Gastrocnemius medialis (tissue), 4 donors: ENCODE measurements around the gene METTL26. TPM values are rescaled to one million over a fixed set of nuclear protein-coding genes. Genes with fewer than 3 reads are reported as not detected.

Experiments
- ATAC-seq, 2 donors: fragments of 150-250 bp; one replicate each; pipeline ENCODE4 v1.9.1; 2016
- DNase-seq, 2 donors: peaks; one replicate each; pipeline ENCODE4 v3.0.0-alpha.2; 2019
- H3K27ac ChIP-seq, 4 donors: fragments of 200-600 bp; sonication (generic); 1 replicate in 1 of 4; 2 replicates in 3 of 4; pipeline ENCODE4 v1.5.1; 2016 to 2018; ENCODE audit warnings: mild to moderate bottlenecking in 2 of 4, moderate library complexity in 1 of 4
- H3K27me3 ChIP-seq, 3 donors: fragments of 200-600 bp; sonication (generic) in 2 of 3; 1 replicate in 1 of 3; 2 replicates in 2 of 3; pipeline versions ENCODE4 v1.5.1 to v1.6.0; 2016 to 2019; ENCODE audit warnings: mild to moderate bottlenecking in 1 of 3, moderate library complexity in 1 of 3
- H3K36me3 ChIP-seq, 2 donors: fragments of 200-600 bp; sonication (generic) in 1 of 2; one replicate each; pipeline ENCODE4 v1.5.1; 2017 to 2018
- H3K4me1 ChIP-seq, 2 donors: fragments of 200-600 bp; sonication (generic) in 1 of 2; one replicate each; pipeline ENCODE4 v1.5.1; 2016 to 2017; ENCODE audit warnings: mild to moderate bottlenecking in 2 of 2
- H3K4me3 ChIP-seq, 4 donors: fragments of 200-600 bp; sonication (generic) in 3 of 4; 1 replicate in 1 of 4; 2 replicates in 3 of 4; pipeline ENCODE4 v1.5.1; 2016 to 2019; ENCODE audit warnings: mild to moderate bottlenecking in 2 of 4
- H3K9me3 ChIP-seq, 3 donors: fragments of 200-600 bp; sonication (generic) in 2 of 3; 1 replicate in 1 of 3; 2 replicates in 2 of 3; pipeline ENCODE4 v1.5.1; 2016 to 2019
- POLR2A ChIP-seq, 2 donors: fragments of 450-650 bp; IDR thresholded peaks; one replicate each; pipeline ENCODE4 v1.6.1; 2017; ENCODE audit warnings: antibody characterized with exemption in 2 of 2, mild to moderate bottlenecking in 2 of 2, moderate library complexity in 2 of 2
- in situ Hi-C, 4 donors: fragments of 200-750 bp; cut with MboI; loops; one replicate each; pipeline versions ENCODE4 v1.15.0 to v1.8.0; 2017; ENCODE audit warnings: low sequenced_read_pairs in 4 of 4
- intact Hi-C: fragments of 100-400 bp; cut with DNase I; formaldehyde crosslinking; loops from one replicate; pipeline ENCODE4 v1.15.1; 2023; ENCODE audit warnings: low total_unique reads
- total RNA-seq, 4 donors: library from RNA; depleted of rRNA; stranded (reverse); fragments of >200 nt; gene quantifications; one replicate each; pipeline versions ENCODE4 v1.1.0 to v1.2.3, GENCODE V29; 2016
- TF ChIP-seq, protein P1 (sequence below), 5 experiments: fragments of 450-650 bp in 3 of 5; fragments of 200-600 bp in 2 of 5; sonication (generic) in 2 of 5; IDR thresholded peaks in 4 of 5; conservative IDR thresholded peaks in 1 of 5; 1 replicate in 4 of 5; 2 replicates in 1 of 5; pipeline ENCODE4 v1.5.1; 2016 to 2019; ENCODE audit warnings: antibody characterized with exemption in 5 of 5, mild to moderate bottlenecking in 3 of 5, moderate library complexity in 3 of 5

Gene METTL26
- total RNA-seq, 4 donors from 2014 or later, result 114 to 212 (median 141) TPM

DNA sequence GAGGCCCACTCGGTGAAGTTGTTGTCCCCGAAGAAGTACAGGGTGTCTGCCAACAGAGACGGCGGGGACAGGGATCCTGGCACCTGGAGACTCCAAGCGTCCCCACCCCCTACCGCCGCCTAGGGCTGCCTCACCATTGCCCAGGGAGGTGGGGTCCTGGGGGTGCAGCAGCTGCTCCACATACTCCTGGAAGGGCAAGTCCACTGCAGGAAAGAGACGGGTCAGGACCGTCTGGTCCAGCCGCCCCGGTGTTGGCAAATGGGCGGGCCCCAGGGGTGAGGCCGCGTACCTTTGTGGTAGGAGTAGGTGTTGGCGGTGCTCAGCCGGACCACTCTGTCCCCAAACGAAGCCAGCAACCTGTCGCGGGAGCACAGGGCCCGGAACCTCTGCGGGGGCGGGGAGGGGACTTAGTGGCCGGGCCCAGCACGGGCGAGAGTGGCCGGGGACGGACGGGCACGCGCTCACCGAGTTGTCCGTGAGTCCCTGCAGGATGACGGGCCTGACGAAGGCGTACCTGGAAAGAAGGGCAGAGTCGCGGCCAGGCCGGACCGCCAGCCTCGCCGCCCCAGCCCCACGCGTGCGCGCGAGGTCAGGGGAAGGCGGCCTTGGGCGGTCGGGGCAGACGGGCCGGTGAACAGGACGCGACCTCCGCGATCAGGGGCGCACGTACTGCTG lies 47.4 kb upstream of the METTL26 start:
- H3K4me3 ChIP-seq, result peak overlapping the region; percentile 84 to 87 (median 86)
- H3K36me3 ChIP-seq, result peaks cover 0 to 33% of the 10 kb centered on the region in 2 donors
- no peaks in the 10 kb centered on the region for H3K9me3 ChIP-seq
- in situ Hi-C loops, result no loop called here
- peak overlapping the region; percentile 73 to 87 (median 83) for H3K27ac ChIP-seq
- peak in 1 of 2 donors; percentile 25 for DNase-seq
- intact Hi-C loops, result loop anchor here (10.0 kb wide), 1 partner anchor 621 kb away; the partner anchor contains the start of gene UBE2I
- no peak for TF ChIP-seq POLR2A (IDR thresholded peaks at IDR 0.05)
- TF ChIP-seq, protein P1, sequence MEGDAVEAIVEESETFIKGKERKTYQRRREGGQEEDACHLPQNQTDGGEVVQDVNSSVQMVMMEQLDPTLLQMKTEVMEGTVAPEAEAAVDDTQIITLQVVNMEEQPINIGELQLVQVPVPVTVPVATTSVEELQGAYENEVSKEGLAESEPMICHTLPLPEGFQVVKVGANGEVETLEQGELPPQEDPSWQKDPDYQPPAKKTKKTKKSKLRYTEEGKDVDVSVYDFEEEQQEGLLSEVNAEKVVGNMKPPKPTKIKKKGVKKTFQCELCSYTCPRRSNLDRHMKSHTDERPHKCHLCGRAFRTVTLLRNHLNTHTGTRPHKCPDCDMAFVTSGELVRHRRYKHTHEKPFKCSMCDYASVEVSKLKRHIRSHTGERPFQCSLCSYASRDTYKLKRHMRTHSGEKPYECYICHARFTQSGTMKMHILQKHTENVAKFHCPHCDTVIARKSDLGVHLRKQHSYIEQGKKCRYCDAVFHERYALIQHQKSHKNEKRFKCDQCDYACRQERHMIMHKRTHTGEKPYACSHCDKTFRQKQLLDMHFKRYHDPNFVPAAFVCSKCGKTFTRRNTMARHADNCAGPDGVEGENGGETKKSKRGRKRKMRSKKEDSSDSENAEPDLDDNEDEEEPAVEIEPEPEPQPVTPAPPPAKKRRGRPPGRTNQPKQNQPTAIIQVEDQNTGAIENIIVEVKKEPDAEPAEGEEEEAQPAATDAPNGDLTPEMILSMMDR (IDR thresholded peaks at IDR 0.05 in 4 of 5, conservative IDR thresholded peaks at IDR 0.05 in 1 of 5), result no peak
- ATAC-seq, result no peak
- H3K27me3 ChIP-seq, result no peaks in the 10 kb centered on the region
- H3K4me1 ChIP-seq, result peaks cover 28 to 54% of the 10 kb centered on the region in 2 donors

- TF ChIP-seq, protein P1 (IDR thresholded peaks at IDR 0.05 in 4 of 5, conservative IDR thresholded peaks at IDR 0.05 in 1 of 5), result no peak
- no peak for TF ChIP-seq POLR2A (IDR thresholded peaks at IDR 0.05)
- Histone ChIP-seq H3K27ac (peak overlapping the region in 2 of 4 donors; percentile 73 to 100), H3K4me1 (peaks cover 27 to 49% of the 10 kb centered on the region in 2 donors), H3K9me3 (no peaks in the 10 kb centered on the region), H3K27me3 (no peaks in the 10 kb centered on the region), H3K4me3 (peak overlapping the region in 1 of 4 donors; percentile 86), H3K36me3 (peaks cover 0 to 33% of the 10 kb centered on the region in 2 donors)
- DNase-seq (peak in 1 of 2 donors; percentile 27), ATAC-seq (no peak)
- intact Hi-C loops, result loop anchor here (10.0 kb wide), 1 partner anchor 622 kb away; the partner anchor contains the start of gene UBE2I
- in situ Hi-C loops, result no loop called here
Measured at GRCh38 chr16:682493-683395, 46.6 kb upstream of the METTL26 start.

DNA sequence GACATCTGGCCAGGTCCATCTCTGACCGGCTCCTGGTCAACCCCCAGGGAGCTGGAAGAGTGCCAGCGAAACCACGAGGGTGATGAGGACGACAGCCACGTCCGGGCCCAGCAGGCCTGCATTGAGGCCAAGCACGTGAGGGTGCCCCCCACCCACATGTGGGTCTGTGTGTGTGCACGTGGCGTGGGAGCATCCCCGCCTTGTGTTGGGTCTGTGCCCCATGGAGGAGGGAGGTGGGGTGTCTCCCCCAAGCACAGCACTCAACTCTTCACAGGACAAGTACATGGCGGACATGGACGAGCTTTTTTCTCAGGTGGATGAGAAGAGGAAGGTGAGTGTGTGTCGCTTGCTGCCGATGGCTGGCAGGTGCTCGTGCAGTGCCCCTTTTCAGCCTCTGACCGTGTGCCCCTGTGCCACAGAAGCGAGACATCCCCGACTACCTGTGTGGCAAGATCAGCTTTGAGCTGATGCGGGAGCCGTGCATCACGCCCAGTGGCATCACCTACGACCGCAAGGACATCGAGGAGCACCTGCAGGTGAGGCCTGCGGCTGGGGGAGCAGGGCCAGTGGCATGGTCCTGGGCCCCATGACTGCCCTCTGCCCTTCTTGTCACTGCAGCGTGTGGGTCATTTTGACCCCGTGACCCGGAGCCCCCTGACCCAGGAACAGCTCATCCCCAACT lies 45.8 kb upstream of the METTL26 start:
- TF ChIP-seq, protein P1 (IDR thresholded peaks at IDR 0.05 in 4 of 5, conservative IDR thresholded peaks at IDR 0.05 in 1 of 5), result no peak
- no peak for TF ChIP-seq POLR2A (IDR thresholded peaks at IDR 0.05)
- in situ Hi-C loops, result no loop called here
- Histone ChIP-seq H3K36me3 (peaks cover 0 to 29% of the 10 kb centered on the region in 2 donors), H3K4me1 (peaks cover 27 to 49% of the 10 kb centered on the region in 2 donors), H3K9me3 (no peaks in the 10 kb centered on the region), H3K4me3 (peak overlapping the region in 3 of 4 donors; percentile 65 to 82 (median 76)), H3K27me3 (no peaks in the 10 kb centered on the region), H3K27ac (peak overlapping the region; percentile 89 to 100 (median 98))
- DNase-seq (peak in 1 of 2 donors; percentile 36), ATAC-seq (no peak)
- intact Hi-C loops, result loop anchor here (10.0 kb wide), 1 partner anchor 623 kb away; the partner anchor contains the start of gene UBE2I

DNA sequence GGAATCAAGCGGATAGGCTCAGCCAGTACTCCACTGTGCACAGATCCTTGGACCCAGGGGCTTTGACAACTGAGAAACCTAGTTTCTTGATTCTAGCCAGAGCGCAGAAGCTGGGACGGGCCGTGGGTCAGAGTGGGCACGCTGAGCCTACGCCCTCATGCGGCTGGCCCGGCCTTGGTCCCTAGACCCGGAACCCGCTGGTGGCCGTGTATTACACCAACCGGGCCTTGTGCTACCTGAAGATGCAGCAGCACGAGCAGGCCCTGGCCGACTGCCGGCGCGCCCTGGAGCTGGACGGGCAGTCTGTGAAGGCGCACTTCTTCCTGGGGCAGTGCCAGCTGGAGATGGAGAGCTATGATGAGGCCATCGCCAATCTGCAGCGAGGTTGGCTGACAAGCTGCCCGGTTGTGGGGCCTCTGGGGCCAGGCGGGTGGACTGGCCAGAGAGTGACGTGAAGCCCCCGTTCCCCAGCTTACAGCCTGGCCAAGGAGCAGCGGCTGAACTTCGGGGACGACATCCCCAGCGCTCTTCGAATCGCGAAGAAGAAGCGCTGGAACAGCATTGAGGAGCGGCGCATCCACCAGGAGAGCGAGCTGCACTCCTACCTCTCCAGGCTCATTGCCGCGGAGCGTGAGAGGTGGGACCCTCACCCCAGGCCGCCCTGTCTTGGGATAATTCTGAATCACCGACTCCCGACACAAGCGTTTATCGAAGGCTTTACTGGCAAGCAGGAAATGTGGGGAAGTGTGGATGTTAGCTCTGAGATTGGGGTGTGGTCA lies 45.1 kb upstream of the METTL26 start:
- ATAC-seq, result peak in 1 of 2 donors; percentile 7
- intact Hi-C loops (loop anchor here (10.0 kb wide), 1 partner anchor 624 kb away; the partner anchor contains the start of gene UBE2I), in situ Hi-C loops (no loop called here)
- peak overlapping the region; percentile 89 to 100 (median 98) for H3K27ac ChIP-seq
- DNase-seq, result peak; percentile 48 to 79
- H3K4me1 ChIP-seq, result peaks cover 27 to 49% of the 10 kb centered on the region in 2 donors
- TF ChIP-seq, protein P1 (IDR thresholded peaks at IDR 0.05 in 4 of 5, conservative IDR thresholded peaks at IDR 0.05 in 1 of 5), result no peak
- no peak for TF ChIP-seq POLR2A (IDR thresholded peaks at IDR 0.05)
- H3K9me3 ChIP-seq, result no peaks in the 10 kb centered on the region
- peak overlapping the region; percentile 65 to 88 (median 79) for H3K4me3 ChIP-seq
- peaks cover 0 to 26% of the 10 kb centered on the region in 2 donors for H3K36me3 ChIP-seq
- H3K27me3 ChIP-seq, result no peaks in the 10 kb centered on the region
